Measurements from ENCODE around the gene MAML3.

Gene MAML3

DNA sequence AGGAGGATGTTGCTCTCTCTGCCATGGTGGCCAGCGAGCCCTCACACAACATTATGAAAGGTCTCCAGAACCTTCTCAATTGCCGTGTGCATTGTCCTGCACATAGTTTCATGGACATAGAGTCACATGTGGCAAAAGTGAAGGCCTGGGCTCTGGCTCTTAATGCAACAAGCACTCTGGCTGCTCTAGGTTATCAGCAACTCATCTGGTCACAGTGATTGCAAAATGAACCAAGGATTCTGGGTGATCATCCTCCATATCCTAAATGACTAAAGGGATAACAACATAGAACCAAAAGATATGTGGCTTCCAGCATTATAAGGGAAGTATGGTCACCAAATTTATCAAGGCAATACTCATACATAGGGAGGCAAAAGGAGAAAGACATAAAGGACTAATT is 313.2 kb downstream of the MAML3 start:
- no peak for DNase-seq (ENCODE audit: low spot score)

DNA sequence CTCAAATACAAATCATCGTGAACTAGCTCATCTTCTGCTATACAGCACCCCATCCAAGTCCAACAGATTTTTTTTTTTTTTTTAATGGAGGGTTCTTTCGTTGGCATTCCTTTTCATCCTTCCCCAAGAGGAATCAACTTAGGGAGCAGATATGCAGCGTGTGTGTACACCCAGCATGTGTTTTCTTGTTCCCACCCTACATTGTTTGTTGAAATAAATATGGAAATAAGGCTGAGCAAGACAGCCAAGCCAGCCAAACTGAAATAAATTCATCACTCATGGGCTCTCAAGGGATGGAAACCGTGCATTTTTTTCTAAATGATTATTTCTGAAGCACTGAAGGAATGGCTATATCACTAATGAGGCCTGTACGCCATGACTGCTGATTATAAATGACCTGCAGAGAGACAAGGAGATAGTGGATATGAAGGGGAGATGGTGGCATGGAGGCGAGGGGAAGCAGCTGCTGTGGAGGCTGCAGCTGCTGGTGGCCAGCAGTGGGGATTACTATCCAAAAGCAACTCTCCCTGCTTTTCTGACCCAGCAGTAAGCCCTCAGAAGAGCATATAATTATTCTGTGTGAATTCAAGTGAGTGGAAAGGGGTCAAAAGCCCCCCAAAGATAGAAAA is 314.5 kb downstream of the MAML3 start:
- no peak for DNase-seq (ENCODE audit: low spot score)

DNA sequence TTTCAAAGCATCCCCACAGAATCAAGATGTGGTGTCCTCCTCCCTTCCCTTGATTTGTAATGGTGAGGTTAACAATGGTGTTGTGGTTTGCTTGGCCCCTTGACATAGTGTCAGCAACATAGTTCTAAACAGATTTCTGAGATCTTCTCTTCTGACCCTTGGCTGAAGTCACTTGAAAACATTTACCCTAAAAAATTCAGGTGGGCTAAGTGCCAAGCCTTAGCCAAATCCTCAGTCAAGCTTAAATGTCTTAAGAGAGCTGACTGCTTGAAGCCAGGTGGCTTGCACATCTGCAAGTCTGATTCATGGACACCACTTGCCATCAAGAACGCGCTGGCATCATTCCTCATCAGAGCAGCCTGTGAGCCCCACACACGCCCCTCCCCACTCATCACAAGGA is 315.2 kb downstream of the MAML3 start:
- DNase-seq (ENCODE audit: low spot score), result no peak

DNA sequence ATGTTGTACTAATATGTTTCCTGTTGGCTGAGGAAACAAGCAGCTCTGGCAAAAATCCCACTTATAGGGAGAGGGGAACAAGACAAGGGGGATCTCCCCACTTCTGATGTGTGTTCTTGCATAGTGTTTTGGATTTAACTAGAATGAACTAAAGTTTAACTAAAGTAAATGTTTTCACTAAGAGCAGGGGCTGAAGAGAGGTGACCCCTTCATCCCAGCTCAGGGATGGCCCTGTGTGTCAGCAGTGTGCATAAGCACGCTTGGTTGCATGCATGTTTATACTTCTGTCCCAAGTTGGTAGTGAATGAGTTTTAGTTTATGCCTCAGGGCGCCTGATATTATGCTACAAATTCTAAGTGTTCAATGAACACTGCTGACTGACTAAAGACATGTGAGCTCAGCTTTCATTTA is 319.0 kb downstream of the MAML3 start:
- DNase-seq (ENCODE audit: low spot score), result no peak

- no peak for DNase-seq (ENCODE audit: low spot score)
Observed at GRCh38 chr4:139834226-139834662, 319.7 kb downstream of the MAML3 start.

GRCh38 chr4:139833151-139833910 is 320.7 kb downstream of the MAML3 start:
- no peak for DNase-seq (ENCODE audit: low spot score)

DNA sequence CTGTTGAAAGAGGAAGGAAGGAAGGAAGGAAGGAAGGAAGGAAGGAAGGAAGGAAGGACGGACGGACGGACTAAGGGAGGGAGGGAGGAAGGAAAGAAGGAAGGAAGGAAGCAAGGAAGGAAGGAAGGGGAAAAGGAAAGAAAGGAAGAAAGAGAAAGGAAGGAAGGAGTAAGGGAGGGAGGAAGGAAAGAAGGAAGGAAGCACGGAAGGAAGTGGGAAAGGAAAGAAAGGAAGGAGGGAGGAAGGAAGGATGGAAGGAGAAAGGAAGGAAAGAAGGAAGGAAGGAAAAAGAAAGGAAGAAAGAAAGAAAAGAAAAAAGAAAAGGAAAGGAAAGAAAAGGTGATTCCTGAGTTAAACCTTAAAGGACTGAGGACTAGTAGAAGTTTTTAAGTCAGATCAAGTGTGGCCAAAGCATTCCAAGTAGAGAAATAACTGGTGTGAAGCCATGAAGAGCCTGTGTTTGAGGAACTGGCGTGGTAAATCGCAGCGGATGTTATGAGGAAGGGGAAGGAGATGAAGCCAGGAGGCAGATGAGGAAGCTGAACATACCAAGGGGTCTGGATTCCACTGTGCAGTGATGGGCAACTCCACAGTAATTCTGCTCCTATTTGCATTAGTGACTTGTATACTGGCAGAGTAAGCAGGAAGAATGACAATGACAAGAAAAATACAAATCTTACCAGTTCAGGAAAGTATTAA is 324.9 kb downstream of the MAML3 start:
- no peak for DNase-seq (ENCODE audit: low spot score)

DNA sequence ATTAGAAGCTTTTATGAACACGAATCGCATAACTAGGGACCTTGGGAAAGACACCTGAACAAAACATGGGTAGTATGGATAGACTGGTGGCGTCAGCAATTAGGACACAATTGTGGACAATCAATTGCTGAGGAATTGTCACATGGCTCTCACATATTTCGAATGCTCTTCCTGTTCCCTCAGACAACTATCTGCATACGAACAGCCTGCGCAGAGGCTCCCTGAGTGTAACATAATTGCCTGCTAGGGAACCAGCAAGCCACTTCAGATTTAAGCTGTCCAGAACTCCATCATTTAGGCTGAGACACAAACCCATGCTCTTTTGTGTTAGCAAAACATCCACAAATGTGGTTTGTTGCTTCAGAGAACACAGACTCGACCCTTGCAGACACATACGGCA is 327.6 kb downstream of the MAML3 start:
- DNase-seq (ENCODE audit: low spot score), result no peak

- no peak for DNase-seq (ENCODE audit: low spot score)
Observed at GRCh38 chr4:139825523-139826014, 328.4 kb downstream of the MAML3 start.

GRCh38 chr4:139824882-139825522 is 329.0 kb downstream of the MAML3 start:
- no peak for DNase-seq (ENCODE audit: low spot score)

DNA sequence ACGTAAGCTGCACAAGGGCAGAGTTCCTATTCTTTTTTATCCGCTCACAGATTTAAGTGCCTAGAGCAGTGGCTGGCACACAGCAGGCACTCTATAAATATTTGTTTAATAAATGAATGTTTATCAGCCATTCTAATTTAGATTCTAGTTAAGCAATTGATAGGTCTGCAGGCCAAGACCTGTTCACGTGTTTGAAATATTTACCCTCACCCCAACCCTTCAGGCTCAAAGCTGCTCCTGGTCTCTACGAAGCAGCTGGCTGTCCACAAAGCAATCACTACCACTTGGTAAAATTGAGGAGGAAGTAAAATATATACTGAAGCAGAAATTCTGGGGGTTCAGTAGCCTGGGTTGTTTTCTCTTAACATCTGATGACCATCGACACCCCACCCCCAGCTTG is 330.2 kb downstream of the MAML3 start:
- DNase-seq (ENCODE audit: low spot score), result no peak

- DNase-seq (ENCODE audit: low spot score), result no peak
Observed at GRCh38 chr4:139823345-139823744, 330.6 kb downstream of the MAML3 start.

DNA sequence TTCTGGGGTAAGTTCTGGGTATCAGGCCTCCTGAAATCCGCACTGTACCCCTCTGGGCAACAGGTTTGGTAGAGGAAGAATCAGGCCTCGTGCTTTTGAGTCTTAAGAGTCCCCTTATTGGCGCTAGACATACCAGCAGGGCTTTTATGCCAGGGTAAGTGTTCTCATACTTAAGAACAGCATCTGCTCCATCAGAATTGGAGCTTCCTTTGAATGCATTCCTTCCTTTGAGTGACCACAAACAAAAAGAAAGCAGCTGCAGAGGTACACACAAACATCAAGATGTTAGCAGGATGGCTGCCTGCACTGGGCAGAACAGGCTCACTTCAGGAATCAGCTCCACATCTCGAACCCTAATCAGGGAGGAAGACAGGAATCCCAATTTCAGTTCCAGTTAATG is 331.6 kb downstream of the MAML3 start:
- DNase-seq (ENCODE audit: low spot score), result no peak

- DNase-seq (ENCODE audit: low spot score), result no peak
Observed at GRCh38 chr4:139819082-139819481, 334.9 kb downstream of the MAML3 start.

DNA sequence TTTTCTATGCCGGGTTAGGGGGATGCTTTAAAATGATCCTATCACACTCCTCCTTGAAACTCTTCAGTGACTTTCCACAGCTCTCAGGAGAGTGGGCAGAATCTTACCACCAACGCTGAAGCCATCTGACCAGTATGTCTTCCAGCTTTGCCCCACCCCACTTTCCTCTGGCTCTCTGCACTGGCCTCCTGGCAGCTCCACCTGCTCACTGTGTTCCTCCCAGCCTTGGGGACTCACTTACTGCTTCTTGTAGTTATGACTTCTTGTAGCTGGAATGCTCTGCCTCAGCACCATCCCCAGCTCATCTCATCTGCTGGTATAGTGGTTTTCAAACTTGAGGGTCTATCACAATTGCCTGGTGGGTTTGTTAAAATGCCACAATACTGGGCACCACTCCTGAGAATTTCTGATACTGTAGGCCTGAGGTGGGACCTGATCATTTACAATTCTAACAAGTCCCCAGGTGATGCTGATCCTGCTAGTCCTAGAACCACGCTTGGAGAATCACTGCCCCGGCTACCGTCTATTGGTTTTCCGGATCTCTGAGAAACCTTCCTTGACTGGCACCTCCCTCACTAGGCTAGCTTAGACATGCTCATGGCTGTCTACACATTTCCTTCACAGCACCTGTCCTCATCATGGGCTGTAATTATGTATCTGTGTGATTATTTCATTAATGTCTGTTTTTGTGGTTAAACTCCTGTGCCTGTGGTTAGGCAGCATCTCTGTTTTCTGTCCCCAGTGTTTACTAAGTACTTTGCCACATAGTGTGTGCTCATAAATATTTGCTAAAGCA is 336.1 kb downstream of the MAML3 start:
- no peak for DNase-seq (ENCODE audit: low spot score)

- peak; percentile 3 for DNase-seq (ENCODE audit: low spot score)
Observed at GRCh38 chr4:139816856-139817255, 337.1 kb downstream of the MAML3 start.

DNA sequence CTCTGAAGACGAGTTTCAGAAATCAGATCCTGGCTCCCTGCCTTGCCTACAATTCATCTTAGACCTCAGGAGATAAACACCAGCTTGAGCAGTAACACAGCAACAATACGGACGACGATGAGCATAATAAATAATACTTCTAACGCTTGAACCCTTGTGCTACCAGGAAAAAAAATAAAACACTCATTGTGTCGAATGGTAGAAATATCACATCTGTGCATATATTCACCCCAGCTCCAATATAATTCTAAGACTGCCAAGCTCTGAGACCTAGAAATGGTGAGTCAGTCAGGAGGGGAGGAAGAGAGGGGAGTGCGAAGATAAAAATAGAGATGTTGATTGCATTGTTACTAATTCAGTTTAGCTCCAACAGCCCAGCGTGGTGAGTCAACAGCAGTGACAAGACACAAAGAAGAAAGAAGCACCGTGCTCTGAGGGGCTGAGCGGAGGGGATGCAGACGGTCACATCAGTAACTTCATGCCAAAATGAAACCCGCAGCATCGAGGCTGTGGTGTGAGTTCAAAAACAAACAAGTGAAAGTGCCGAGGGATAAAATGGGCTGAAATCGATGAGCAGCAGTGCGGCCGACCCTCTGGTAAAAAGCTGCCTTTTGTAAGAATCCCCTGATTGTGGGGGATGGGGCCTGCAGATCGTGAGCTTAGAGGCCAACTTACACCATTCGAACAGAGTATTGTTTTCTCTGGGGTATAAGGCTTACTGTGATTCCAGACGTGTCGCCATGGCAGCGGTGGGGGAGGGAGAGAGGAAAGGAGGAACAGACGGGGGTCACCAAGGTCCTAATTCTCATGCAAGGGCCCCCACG is 338.0 kb downstream of the MAML3 start:
- DNase-seq (ENCODE audit: low spot score), result peak; percentile 54

DNA sequence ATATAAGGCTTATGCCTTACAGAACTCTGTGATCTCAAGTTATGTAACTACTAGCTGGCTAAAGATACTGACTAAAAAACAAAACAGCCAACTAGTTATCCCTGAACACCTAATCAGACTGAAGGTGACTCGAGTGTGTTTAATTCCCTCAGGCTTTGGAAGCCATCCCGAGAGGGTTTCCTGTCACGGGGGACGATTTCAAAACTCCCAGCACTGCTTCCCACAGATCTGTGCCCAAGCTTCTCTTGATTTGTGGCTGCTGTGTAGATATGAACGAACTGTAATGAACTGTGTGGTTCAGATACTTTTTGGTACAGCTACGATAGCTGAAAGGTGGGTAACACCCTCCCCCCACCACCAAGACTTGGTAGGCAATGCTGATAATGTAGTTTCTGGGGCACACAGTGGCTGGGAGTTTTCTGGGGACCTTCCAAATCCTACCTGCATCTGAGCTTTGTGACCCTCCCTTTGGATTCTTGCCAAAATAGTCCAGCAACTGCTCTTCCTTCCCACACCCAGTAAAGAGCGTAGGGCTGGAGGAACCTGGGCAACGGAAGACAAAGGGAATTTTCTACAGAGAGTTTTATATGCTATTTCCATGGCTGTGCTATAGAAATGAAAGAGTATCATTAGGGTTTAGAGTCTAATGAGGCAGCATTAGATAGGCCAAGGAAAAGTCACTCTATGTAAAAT is 339.5 kb downstream of the MAML3 start:
- no peak for DNase-seq (ENCODE audit: low spot score)

DNA sequence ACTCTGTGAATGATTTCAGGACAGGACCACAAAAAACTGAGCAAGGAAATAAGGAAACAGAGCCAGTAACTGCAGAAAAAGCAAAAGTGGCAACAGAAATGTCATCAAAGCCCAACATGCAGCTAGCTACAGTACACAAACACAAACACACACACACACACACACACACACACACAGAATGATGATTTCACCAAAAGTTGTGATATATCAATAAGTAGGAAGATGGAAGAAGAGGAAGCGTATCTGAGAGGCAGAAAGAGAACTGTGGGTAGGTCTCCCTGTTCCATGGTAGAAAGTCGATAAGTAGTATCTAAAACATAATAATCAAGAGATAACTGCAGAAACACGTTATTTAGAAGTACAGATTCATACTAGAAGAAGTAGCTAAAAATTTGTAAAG is 340.1 kb downstream of the MAML3 start:
- no peak for DNase-seq (ENCODE audit: low spot score)

- DNase-seq (ENCODE audit: low spot score), result no peak
Observed at GRCh38 chr4:139810710-139811109, 343.3 kb downstream of the MAML3 start.
